Parathyroid adenoma (tissue), 2 donors: ENCODE results near the gene RASA4B.

Source experiments
- H2AFZ ChIP-seq: fragments of 300-600 bp; sonication (generic); one replicate; pipeline ENCODE4 v1.7.0; 2017; ENCODE audit warnings: antibody characterized with exemption, mild to moderate bottlenecking
- H3K27ac ChIP-seq: fragments of 300-600 bp; sonication (generic); one replicate; pipeline ENCODE4 v1.7.0; 2017
- H3K27me3 ChIP-seq: fragments of 300-600 bp; sonication (generic); one replicate; pipeline ENCODE4 v1.7.0; 2017; ENCODE audit warnings: low read length; ENCODE audit not compliant: control insufficient read depth, insufficient read depth
- H3K36me3 ChIP-seq: fragments of 300-600 bp; sonication (generic); one replicate; pipeline ENCODE4 v1.7.0; 2017; ENCODE audit warnings: low read length; ENCODE audit not compliant: control insufficient read depth, insufficient read depth
- H3K4me1 ChIP-seq: fragments of 300-600 bp; sonication (generic); one replicate; pipeline ENCODE4 v1.7.0; 2017; ENCODE audit warnings: control low read depth
- H3K4me2 ChIP-seq: fragments of 300-600 bp; sonication (generic); one replicate; pipeline ENCODE4 v1.7.0; 2017; ENCODE audit warnings: low read length
- H3K4me3 ChIP-seq: fragments of 300-600 bp; sonication (generic); one replicate; pipeline ENCODE4 v1.7.0; 2017; ENCODE audit warnings: low read depth, low read length
- H3K79me2 ChIP-seq: fragments of 300-600 bp; sonication (generic); one replicate; pipeline ENCODE4 v1.7.0; 2017; ENCODE audit warnings: control low read depth
- H3K9ac ChIP-seq: fragments of 300-600 bp; sonication (generic); one replicate; pipeline ENCODE4 v1.7.0; 2017; ENCODE audit warnings: mild to moderate bottlenecking
- H3K9me3 ChIP-seq: fragments of 300-600 bp; sonication (generic); one replicate; pipeline ENCODE4 v1.7.0; 2017; ENCODE audit warnings: low read length; ENCODE audit not compliant: control insufficient read depth
- TF ChIP-seq, protein P1 (sequence below): fragments of 300-600 bp; sonication (generic); IDR thresholded peaks from one replicate; pipeline ENCODE4 v1.7.0; 2017; ENCODE audit warnings: antibody characterized with exemption, mild to moderate bottlenecking
- donor health status: primary hyperparathyroidism.

Gene RASA4B

GRCh38 chr7:102447311-102447710, 70.3 kb downstream of the RASA4B start:
- H3K4me2 ChIP-seq = no peak overlapping the region
- H3K9ac ChIP-seq = no peak overlapping the region
- H3K79me2 ChIP-seq = no peaks in the 10 kb centered on the region
- H3K36me3 ChIP-seq = no peaks in the 10 kb centered on the region
- no peak overlapping the region for H3K4me3 ChIP-seq
- TF ChIP-seq, protein P1, sequence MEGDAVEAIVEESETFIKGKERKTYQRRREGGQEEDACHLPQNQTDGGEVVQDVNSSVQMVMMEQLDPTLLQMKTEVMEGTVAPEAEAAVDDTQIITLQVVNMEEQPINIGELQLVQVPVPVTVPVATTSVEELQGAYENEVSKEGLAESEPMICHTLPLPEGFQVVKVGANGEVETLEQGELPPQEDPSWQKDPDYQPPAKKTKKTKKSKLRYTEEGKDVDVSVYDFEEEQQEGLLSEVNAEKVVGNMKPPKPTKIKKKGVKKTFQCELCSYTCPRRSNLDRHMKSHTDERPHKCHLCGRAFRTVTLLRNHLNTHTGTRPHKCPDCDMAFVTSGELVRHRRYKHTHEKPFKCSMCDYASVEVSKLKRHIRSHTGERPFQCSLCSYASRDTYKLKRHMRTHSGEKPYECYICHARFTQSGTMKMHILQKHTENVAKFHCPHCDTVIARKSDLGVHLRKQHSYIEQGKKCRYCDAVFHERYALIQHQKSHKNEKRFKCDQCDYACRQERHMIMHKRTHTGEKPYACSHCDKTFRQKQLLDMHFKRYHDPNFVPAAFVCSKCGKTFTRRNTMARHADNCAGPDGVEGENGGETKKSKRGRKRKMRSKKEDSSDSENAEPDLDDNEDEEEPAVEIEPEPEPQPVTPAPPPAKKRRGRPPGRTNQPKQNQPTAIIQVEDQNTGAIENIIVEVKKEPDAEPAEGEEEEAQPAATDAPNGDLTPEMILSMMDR = no peak
- no peak overlapping the region for H2AFZ ChIP-seq
- H3K27ac ChIP-seq = no peak overlapping the region
- H3K9me3 ChIP-seq = no peaks in the 10 kb centered on the region
- H3K4me1 ChIP-seq = no peaks in the 10 kb centered on the region
- H3K27me3 ChIP-seq = no peaks in the 10 kb centered on the region

GRCh38 chr7:102446387-102447156, 71.0 kb downstream of the RASA4B start:
- H3K79me2 ChIP-seq = no peaks in the 10 kb centered on the region
- H3K36me3 ChIP-seq = no peaks in the 10 kb centered on the region
- H3K9me3 ChIP-seq = no peaks in the 10 kb centered on the region
- H3K27me3 ChIP-seq = no peaks in the 10 kb centered on the region
- H3K27ac ChIP-seq = no peak overlapping the region
- TF ChIP-seq, protein P1 = no peak
- no peaks in the 10 kb centered on the region for H3K4me1 ChIP-seq
- H3K4me3 ChIP-seq = no peak overlapping the region
- H3K4me2 ChIP-seq = no peak overlapping the region
- H3K9ac ChIP-seq = no peak overlapping the region
- H2AFZ ChIP-seq = no peak overlapping the region

GRCh38 chr7:102445674-102446071, 71.9 kb downstream of the RASA4B start:
- Histone ChIP-seq H3K4me1 (no peaks in the 10 kb centered on the region), H3K9me3 (no peaks in the 10 kb centered on the region), H3K27me3 (no peaks in the 10 kb centered on the region), H3K4me2 (no peak overlapping the region), H3K9ac (no peak overlapping the region), H3K79me2 (no peaks in the 10 kb centered on the region), H2AFZ (no peak overlapping the region), H3K36me3 (no peaks in the 10 kb centered on the region), H3K27ac (no peak overlapping the region), H3K4me3 (no peak overlapping the region)
- TF ChIP-seq, protein P1 = no peak

- no peak overlapping the region for H3K4me2 ChIP-seq
- H3K4me3 ChIP-seq = no peak overlapping the region
- H3K4me1 ChIP-seq = no peaks in the 10 kb centered on the region
- H3K27me3 ChIP-seq = no peaks in the 10 kb centered on the region
- TF ChIP-seq, protein P1 = no peak
- no peak overlapping the region for H2AFZ ChIP-seq
- H3K79me2 ChIP-seq = no peaks in the 10 kb centered on the region
- no peaks in the 10 kb centered on the region for H3K9me3 ChIP-seq
- no peak overlapping the region for H3K27ac ChIP-seq
- H3K36me3 ChIP-seq = no peaks in the 10 kb centered on the region
- no peak overlapping the region for H3K9ac ChIP-seq
Observed at GRCh38 chr7:102444961-102445673, 72.5 kb downstream of the RASA4B start.
